GM10266 (cell line): ENCODE data around the gene VKORC1.

Source experiments
- DNase-seq: peaks from one replicate; pipeline ENCODE4 v3.0.0; 2012; ENCODE audit errors: extremely low spot score
- CTCF ChIP-seq: IDR thresholded peaks from 2 replicates; pipeline ENCODE4 v1.5.1; 2012; ENCODE audit warnings: mild to moderate bottlenecking, low read depth; ENCODE audit not compliant: control insufficient read depth, insufficient read depth; ENCODE audit errors: missing control alignments

VKORC1 gene

DNA sequence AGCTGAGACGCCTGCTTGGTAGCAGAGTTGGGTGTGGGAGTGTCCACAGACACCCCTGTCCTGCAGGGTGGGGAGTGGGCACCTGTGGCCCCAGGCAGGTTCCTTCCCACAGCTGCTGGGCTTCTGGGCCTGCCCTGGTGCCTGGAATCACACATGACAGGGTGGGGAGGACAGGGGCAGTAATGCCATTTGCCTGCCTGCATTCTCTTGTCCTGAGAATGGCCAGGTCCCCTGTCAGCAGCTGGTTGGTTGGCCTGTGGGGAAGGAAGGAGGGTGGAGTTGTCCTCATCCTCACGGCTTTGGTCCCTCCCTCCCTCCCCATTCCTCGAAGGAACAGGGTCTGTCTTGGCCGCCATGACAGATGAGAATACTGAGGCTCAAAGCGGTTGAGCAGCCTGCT lies 11.0 kb downstream of the VKORC1 start:
- TF ChIP-seq CTCF, result no peak
- no peak for DNase-seq

DNA sequence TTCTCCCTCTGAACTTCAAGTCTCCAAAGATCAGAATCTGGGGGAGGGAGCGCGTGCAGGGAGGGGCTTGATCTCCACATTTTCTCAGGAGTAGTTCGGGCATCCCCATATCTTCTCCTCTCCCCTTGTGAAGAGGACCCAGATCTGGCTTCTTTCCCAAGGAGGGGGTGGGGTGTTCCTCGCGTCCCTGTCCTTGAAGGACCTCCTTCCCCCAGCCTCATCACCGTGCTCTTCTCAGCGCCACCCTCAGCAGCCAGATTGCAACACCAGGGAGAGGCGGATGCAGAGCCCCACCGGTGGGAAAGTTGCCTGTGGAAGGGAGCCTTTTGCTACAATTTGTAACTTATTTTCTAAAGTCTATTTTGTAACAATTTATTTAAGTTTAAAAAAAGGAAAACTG lies 11.5 kb downstream of the VKORC1 start:
- DNase-seq, result no peak
- no peak for TF ChIP-seq CTCF

GRCh38 chr16:31082368-31083045 lies 12.1 kb downstream of the VKORC1 start:
- no peak for DNase-seq
- no peak for TF ChIP-seq CTCF

- DNase-seq, result no peak
- no peak for TF ChIP-seq CTCF
These were observed 12.9 kb downstream of the VKORC1 start for GRCh38 chr16:31081428-31082351.

GRCh38 chr16:31080756-31081419 lies 13.7 kb downstream of the VKORC1 start:
- DNase-seq, result no peak
- TF ChIP-seq CTCF, result no peak

DNA sequence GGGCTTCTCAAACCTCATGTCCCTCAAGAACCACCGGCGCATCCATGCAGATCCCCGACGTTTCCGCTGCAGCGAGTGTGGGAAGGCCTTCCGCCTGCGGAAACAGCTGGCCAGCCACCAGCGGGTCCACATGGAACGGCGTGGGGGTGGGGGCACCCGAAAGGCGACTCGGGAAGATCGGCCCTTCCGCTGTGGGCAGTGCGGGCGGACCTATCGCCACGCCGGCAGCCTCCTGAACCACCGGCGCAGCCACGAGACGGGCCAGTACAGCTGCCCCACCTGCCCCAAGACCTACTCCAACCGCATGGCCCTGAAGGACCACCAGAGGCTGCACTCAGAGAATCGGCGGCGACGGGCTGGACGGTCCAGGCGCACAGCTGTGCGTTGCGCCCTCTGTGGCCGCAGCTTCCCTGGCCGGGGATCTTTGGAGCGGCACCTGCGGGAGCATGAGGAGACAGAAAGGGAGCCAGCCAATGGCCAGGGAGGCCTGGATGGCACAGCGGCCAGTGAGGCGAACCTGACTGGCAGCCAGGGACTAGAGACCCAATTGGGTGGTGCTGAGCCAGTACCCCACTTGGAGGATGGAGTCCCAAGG lies 14.5 kb downstream of the VKORC1 start:
- DNase-seq, result no peak
- no peak for TF ChIP-seq CTCF
